ENCODE data around the gene GLYATL3.

DNA sequence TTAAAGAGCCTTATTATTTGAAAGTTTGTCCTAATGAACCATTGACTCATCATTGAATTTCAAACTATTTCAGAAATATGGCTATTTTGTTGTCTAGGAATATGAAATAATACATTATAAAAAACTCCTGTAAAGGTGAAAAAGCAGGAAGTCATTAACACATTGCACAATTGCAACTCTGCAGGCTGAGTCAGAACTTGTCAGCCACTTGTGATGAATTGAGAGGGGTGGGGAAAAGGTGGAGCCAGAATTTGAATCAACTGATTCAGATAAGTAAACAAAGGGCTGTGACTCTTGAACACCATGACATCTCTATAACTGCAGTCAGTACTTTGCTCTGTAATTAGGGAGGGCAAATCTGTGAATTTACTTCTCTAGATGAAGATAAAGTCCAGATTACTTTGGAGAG lies 56.7 kb downstream of the GLYATL3 start:
- TF ChIP-seq, protein P1, sequence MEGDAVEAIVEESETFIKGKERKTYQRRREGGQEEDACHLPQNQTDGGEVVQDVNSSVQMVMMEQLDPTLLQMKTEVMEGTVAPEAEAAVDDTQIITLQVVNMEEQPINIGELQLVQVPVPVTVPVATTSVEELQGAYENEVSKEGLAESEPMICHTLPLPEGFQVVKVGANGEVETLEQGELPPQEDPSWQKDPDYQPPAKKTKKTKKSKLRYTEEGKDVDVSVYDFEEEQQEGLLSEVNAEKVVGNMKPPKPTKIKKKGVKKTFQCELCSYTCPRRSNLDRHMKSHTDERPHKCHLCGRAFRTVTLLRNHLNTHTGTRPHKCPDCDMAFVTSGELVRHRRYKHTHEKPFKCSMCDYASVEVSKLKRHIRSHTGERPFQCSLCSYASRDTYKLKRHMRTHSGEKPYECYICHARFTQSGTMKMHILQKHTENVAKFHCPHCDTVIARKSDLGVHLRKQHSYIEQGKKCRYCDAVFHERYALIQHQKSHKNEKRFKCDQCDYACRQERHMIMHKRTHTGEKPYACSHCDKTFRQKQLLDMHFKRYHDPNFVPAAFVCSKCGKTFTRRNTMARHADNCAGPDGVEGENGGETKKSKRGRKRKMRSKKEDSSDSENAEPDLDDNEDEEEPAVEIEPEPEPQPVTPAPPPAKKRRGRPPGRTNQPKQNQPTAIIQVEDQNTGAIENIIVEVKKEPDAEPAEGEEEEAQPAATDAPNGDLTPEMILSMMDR (conservative IDR thresholded peaks at IDR 0.05; ENCODE audit: low read depth, low read length) = no peak
- no peak for TF ChIP-seq EZH2 (IDR thresholded peaks at IDR 0.05; ENCODE audit: low read length, unreplicated experiment)

Data from PC-3 (cell line).